A204.1 (cell line): Measurements from ENCODE around the gene HSCB.
"Not testable (repeated sequence)": the region's sequence is repeated elsewhere in the genome, so short reads cannot be mapped to it uniquely, and the experiment has no call there.

ENCODE experiments used
- FAIRE-seq: peaks from 2 replicates; lab custom pipeline; 2012; peaks lifted over from hg19 to GRCh38; lab: Jason Lieb, UNC

HSCB gene, protein sequence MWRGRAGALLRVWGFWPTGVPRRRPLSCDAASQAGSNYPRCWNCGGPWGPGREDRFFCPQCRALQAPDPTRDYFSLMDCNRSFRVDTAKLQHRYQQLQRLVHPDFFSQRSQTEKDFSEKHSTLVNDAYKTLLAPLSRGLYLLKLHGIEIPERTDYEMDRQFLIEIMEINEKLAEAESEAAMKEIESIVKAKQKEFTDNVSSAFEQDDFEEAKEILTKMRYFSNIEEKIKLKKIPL

DNA sequence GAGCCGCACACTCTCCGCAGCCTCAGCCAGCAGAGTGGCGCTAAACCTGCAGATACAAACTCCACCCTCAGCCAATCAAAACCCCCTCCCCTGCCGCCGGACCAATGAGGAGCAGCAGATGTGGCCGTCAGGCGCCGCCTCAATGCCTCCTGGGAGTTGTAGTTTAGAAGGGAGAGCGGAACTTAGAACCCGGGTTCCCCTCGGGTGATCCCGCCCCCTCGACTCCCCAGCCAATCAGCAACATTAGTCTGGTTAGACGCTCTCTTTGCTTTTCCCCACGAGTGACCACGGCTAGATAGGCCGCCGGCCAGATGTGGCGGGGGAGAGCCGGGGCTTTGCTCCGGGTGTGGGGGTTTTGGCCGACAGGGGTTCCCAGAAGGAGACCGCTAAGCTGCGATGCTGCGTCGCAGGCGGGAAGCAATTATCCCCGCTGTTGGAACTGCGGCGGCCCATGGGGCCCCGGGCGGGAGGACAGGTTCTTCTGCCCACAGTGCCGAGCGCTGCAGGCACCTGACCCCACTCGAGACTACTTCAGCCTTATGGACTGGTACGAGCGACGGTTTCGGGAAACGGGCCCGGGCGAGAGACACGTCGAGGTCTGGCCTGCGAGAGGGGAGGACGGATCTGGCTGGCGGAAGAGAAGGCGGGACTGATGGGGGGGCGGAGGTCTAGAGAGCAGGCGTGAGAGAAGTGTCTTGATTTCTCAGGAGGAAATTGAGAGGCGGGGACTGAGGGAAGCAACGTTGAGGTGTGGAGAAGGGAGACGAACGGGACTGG is at the start of gene HSCB, which contains the start of gene CHEK2:
TSS of gene HSCB (plus strand) at position 255 of the 777 bp plus-strand sequence. CDS start at position 312, 57 bp downstream.
TSS of gene CHEK2 (minus strand) at position 36 of the 777 bp plus-strand sequence. CDS start 7,099 bp downstream, outside the sequence.
- FAIRE-seq, result peak; percentile 95

DNA sequence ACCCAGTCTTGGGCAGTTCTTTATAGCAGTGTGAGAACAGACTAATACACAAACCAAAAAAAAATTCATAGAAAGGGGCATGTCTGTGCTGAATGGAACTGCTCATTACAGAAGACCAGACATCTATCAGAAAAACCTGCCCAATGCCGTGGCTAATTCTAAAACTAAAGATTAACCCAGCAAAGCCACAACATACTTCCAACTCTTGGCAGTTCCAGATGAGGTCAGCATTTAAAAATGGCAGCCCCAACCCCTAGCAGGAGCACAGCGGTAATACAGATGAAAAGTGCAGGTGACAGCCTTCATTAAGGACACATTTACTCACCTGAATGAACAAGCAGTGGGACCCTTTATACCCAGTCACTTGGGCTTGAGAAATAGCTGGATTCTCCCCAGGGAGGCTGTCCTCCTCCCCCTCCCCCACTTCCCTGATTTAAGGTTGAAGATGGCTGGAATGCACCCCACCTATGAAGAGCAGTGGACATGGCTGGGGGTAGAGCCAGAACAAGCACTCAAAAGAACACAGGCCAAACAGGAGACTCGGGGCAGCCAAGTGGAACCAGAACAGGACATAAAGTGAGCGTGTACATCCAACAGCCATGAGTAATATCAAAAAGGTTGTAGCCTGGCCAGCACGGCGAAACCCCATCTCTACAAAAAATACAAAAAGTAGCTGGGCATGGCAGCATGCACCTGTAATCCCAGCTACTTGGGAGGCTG is 48.6 kb upstream of the HSCB start:
- FAIRE-seq, result not testable (repeated sequence)

DNA sequence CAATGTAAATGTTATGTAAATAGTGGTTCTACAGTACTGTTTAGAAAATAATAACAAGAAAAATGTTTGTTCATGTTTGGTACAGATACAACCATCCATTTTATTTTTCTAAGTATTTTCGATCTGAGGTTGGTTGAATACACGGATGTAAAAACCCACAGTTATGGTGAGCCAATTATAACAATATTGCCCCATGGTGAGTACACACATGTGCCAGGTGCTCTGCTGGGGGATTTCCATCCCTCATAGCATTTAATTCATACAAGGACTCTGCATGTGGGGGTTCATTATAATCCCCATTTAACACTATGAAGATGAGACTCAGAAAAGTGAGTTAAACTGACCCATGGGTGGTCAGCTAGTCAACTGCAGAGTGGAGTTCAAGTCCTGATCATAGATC is 38.9 kb upstream of the HSCB start:
- no peak for FAIRE-seq

DNA sequence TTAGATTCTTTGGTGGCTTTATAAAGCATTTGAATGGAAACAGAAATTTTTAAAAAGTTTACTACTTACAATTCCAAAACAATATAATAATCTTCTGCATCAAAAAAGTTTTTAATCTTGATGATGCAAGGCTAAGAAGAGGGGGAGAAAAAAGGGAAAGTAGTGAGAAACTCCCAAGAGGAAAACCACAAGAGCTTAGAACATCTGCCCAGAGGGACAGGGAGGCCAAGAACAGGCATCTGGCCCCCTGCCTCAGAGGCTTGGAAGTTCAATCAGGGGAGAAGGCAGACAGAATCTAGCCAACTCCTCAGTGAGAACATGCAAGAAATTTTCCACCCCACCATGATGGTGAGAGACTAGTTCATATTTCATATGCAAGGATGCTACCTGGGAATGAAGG is 38.4 kb upstream of the HSCB start:
- FAIRE-seq, result no peak

DNA sequence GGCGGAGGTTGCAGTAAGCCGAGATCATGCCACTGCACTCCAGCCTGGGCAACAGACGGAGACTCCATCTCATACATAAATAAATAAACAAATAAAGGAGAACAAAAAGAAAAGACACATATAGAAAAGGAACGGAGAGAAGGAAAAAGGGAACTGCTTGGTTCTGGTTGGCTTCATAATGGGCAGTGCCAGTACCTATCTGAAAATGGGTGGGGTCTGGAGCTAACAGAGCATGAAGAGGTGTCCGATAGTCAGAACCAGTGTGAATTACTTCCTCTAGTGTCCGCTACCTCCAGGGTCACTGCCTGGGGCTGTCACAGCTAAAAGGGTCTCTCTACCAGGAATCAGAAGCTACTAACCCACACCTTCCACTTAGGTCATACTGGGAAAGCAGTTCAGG is 35.0 kb upstream of the HSCB start:
- no peak for FAIRE-seq

DNA sequence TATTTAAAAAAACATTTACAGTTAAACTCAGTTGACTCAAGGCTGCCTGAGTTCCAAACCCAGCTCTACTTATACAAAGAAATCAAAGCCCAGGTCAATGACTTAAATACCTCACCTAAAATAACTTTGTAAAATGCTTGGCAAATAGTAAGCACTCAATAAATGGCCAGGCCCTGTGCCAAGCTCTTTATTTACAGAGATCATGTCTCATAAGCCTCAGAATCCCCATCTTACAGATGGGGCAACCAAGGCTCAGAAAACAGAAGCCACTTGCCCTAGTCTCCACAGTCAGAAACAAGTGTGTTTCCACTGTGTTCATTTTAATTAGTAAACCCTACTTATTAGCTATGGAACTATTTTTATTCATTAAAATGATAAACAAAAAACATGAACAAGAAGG is 31.7 kb upstream of the HSCB start:
- no peak for FAIRE-seq

DNA sequence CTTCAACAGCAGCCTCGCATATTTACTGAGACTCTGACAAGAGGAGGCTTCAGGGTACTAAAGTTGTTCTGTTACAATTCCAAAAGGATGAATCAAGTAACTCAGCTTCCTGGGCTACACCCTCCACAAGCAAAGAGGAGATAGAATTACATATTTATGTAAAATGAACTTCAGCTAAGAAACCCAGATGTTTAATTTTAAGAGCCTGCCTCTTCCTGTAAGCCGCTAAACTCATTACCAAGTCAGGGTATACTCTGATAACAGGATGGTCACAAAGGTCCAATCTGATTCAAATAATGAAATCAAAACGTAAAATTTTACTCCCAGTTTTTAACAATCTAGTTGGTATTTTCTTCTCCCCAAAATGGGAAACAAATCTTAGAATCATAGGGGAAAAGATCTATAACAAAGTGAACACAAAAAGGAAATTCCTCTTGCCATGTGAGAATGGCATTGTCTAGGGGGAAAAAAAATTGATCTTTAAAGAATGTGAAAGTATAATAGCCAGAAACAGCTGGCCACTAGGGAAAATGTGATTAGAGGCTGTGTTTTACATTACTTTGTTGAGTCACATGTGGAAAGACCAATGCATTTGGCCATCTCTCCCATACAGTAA is 31.2 kb upstream of the HSCB start:
- no peak for FAIRE-seq

DNA sequence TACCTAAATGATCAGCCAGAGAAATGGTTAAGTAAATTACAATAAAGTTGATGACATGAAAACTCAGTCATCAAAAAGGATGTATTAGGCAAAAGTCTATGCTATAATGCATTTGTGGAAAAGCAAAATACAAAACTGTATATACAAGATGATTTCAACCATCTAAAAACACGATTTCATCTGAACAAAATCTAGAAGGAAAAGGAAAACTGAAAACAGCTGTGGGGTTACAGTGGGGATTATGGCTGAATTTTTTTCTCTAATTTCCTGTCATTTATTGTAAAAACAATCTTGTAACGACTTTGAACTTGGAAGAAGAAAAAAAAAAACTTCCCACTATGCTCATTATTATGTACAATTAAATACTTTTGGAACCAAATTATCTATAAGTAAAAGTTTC is 30.5 kb upstream of the HSCB start:
- peak; percentile 30 for FAIRE-seq

DNA sequence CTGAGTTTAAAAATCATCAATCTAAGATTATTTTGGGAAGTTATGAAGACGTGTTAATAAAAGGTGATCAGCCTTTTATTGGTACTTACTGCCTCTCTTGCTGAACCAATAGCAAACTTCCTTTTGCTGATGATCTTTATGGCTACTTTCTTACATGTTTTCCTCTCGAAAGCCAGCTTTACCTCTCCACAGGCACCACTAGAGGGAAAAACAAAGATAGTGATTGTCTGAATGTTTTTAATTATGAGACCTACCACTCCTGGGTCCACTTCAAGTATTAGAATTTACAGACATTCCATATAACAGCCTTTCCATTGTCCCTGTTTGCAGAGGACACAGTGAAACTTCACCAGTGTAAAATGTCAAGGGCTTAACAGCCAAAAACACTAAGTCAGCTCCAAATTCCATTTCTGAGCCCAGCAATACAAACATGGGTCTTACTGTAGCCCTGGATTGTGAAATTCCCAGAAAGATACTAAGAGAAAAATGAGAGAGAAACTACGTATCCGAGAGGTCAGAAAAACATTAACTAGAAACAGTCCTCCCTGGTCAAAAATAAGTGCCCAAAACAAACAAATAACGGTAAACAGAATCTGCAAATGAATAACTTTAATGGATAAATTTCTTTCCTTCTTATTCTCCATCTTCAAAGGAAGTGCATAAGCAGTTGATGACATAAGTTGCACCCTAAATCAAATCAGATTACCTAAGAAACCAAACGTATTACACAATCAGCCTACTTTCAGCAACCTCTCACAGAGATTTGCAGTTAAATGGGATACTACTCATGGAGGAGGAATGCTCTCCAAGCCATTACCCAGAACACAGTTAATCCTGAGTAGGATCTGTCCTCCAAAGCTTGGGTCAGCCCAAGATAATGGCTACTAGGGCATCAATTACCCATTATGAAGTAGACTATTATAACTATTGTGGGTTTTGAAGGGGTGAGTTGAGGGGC is 29.7 kb upstream of the HSCB start:
- no peak for FAIRE-seq

DNA sequence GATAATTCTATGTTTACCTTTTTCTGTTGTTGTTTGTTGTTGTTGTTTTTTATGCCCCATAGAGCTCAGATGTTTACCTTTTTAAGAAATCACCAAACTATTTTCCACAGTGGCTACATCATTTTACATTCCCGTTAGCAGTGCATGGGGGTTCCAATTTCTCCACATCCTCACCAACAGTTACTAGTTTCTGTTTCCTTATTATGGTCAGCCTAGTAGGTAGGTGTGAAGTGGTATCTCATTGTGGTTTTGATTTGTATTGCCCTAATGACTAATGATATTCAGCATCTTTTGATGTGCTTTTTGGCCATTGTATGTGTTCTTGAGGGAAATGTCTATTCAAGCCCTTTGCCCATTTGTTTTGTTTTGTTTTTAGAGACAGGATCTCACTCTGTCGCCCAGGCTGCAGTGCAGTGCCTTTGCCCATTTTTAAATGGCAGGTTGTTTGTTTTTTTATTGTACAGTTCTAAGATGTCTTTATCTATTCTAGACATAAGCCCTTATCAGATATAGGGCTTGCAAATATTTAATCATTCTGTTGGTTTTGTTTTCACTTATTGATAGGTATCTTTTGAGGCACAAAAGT is 27.7 kb upstream of the HSCB start:
- no peak for FAIRE-seq

DNA sequence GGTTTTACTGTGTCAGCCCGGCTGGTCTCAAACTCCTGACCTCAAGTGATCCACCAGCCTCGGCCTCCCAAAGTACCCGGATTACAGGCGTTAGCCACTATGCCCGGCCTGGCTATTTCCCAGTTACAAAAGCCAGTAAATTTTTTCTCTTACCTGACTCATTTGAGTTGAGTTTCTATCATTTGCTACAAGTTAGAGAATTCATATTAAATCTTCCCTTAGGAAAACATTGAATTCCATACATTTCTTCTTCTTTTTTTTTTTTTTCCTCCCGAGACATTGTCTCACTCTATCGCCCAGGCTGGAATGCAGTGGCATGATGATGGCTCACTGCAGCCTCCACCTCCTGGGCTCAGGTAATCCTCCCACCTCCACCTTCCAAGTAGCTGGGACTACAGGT is 26.2 kb upstream of the HSCB start:
- no peak for FAIRE-seq

DNA sequence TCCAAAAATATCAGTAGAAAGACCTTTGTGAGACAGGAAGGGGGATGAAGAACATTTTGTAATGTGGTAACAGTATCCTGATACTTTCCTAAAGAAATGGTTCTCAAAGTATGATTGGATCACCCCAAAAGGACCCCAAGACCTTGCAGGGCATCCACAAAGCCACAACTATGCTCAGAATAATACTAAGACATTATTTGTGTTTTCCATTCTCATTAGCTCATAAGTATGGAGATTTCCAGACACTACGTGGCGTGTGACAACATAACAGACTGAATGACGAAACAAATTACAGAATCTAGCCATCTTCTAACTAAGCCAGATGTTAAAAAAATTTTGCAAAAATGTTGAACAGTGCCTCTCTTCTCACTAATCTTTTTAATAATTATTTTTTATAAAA is 25.2 kb upstream of the HSCB start:
- FAIRE-seq, result no peak

DNA sequence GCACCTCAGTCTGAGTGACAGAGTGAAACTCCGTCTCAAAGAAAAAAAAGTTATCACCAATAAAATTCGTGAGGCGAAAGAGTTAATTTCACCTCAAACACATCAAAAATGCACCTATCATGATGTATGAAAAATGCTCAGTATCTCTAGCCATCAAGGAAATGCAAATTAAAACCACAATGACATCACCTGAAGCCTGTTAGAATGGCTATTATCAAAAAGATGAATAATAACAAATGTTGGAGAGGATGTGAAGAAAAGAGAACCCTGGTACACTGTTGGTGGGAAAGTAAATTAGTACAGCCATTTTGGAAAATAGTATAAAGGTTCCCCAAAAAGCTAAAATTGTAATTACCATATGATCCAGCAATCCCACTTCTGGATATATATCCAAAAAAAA is 23.8 kb upstream of the HSCB start:
- no peak for FAIRE-seq

DNA sequence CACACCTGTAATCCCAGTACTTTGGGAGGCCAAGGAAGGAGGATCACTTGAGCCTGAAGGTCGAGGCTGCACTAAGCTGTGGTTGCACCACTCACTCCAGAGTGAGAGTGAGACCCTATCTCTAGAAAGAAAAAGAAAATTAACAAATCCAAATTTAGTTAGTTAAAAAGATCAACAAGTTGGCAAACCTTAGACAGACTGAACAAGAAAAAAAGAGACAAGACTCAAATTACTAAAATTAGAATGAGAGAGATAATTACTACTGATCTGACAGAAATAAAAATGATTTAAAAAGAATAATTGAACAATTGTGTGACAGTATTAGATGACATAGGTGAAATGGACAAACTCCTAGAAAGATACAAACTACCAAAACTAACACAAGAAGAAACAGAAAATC is 13.8 kb upstream of the HSCB start:
- no peak for FAIRE-seq

DNA sequence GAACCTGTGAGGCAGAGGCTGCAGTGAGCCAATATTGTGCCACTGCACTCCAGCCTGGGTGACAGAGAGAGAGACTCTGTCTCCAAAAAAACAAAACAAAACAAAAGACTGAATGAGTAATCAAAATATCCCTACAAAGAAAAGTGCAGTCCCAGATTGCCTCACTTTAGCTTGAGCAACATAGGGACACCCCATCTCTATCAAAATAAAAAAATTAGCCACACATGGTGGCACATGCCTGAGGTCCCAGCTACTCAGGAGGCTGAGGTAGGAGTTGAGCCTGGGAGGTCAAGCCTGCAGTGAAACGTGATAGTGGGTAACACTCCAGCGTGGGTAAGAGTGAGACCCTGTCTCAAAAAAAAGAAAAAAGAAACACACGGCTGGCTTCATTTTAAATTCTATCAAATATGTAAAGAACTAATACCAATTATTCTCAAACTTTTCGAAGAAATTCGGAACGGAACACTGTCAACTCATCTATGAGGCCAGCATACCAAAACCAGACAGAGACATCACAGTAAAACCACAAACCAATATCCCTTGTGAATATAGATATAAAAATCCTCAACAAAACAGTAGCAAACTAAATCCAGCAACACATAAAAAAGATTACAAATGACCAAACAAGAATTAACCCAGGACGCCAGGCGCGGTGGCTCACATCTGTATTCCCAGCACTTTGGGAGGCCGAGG is 13.1 kb upstream of the HSCB start:
- no peak for FAIRE-seq

DNA sequence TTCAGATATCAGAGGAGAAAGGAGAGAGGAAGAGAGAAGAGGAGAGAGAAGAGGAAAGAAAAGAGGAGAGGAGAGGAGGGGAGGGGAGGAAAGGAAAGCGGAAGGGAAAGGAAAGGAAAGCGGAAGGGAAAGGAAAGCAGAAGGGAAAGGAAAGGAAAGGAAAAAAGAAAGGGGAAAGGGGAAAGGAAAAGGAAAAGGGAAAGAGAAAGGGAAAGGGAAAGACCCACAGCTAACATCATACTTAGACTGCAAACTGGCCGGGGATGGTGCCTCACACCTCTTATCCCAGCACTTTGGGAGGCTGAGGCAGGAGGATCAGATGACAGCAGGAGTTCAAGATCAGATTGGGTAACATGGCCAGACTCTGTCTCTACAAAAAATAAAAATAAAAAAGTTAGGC is 11.7 kb upstream of the HSCB start:
- no peak for FAIRE-seq

DNA sequence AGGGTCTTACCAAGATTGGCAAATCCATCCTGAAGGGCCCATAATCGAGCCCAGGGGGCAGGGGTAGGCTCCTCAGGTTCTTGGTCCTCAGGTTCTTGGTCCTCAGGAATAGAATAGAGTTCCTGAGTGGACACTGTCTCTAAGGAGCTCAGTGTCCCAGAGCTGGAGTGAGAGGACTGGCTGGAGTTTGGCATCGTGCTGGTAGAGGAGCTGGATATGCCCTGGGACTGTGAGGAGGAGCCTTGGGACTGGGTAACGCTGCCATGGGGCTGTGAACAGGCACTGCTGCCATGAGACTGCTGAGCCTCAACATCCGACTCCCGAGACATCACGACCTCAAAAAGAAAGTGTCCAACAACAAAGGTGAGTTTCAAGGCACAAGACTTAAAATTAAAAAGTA is 7.4 kb upstream of the HSCB start:
- no peak for FAIRE-seq

DNA sequence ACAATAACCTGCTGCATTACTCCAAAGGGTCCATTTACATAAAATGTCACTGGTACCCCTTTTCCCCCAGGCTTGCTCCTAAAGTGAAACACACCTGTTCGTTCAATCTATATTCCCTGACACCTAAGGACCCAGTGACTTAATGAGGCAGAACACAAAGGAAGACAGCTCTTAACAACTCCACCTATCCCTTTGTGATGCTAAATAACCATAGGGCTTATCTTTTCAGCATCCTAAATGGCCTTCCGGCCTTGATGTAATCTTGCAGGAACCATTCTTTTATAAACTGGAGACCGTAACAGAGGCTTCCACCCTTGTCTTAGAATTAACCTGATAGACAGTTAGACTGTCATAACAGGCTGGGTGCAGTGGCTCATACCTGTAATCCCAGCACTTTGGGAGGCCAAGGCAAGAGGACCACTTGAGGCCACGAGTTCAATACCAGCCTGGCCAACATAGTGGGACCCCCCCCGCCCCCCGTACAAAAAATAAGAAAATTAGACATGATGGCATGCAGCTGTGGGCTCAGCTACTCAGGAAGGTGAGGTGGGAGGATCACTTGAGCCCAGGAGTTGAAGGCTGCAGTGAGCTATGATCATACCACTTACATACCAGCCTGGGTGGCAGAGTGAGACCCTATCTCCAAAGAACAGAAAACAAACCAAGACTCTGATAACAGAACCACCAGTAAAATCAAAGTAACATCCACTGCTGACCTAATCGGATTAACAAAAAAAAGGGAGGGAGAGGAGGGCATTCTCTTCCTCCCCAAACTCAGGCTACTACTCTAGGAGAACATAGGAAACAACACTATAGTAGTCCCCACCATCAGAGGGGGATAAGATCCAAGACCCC is 5.3 kb upstream of the HSCB start:
- FAIRE-seq, result no peak

DNA sequence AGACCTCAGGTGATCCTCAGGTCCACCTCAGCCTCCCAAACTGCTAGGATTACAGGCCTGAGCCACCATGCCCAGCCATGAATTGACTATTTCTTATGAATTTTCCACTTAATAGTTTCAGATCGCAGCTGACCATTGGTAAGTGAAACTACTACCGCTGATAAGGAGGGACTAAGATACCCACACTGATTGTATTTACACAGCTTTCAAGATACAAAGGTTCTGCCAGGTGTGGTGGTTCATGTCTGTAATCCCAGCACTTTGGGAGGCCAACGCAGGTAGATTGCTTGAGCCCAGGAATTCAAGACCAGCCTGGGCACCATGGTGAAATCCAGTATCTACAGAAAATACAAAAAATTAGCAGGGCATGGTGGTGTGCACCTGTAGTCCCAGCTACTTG is 4.1 kb upstream of the HSCB start:
- no peak for FAIRE-seq

DNA sequence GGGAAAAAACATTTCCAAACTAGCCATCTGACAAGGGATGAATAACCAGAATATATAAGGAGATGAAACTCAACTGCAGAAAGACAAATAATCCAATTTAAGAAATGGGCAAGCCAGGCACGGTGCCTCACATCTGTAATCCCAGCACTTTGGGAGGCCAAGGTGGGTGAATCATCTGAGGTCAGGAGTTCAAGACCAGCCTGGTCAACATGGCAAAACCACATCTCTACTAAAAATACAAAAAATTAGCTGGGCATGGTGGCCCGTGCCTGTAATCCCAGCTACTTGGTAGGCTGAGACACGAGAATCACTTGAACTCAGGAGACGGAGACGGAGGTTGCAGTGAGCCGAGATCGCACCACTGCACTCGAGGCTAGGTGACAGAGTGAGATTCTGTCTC is 3.0 kb upstream of the HSCB start:
- not testable (repeated sequence) for FAIRE-seq
